Left lung (tissue), 10 donors: ENCODE measurements around the gene PBX1. TPM values are rescaled to one million over a fixed set of nuclear protein-coding genes. Genes with fewer than 3 reads are reported as not detected.

ENCODE experiments used
- ATAC-seq: fragments of 200-7000 bp; cut with Tn5 transposase; one replicate; pipeline ENCODE4 v1.9.1; 2020; ENCODE audit warnings: moderate library complexity
- DNase-seq, 4 donors: peaks; one replicate each; pipeline ENCODE4 v3.0.0-alpha.2; 2013 to 2020
- H3K27ac ChIP-seq, 2 donors: fragments of 200-600 bp; sonication (generic) in 1 of 2; one replicate each; pipeline versions ENCODE4 v1.5.0 to v1.8.0; 2020 to 2021
- H3K27me3 ChIP-seq, 2 donors: fragments of 200-600 bp; sonication (generic) in 1 of 2; one replicate each; pipeline versions ENCODE4 v1.5.0 to v1.8.0; 2020 to 2021
- H3K36me3 ChIP-seq, 2 donors: fragments of 200-600 bp; sonication (generic) in 1 of 2; one replicate each; pipeline versions ENCODE4 v1.5.0 to v1.8.0; 2020 to 2021
- H3K4me1 ChIP-seq, 2 donors: fragments of 200-600 bp; one replicate each; pipeline ENCODE4 v1.8.0; 2021
- H3K4me3 ChIP-seq, 2 donors: fragments of 200-600 bp; sonication (generic) in 1 of 2; one replicate each; pipeline versions ENCODE4 v1.5.0 to v1.8.0; 2020 to 2021; ENCODE audit warnings: mild to moderate bottlenecking in 1 of 2
- H3K9me3 ChIP-seq, 2 donors: fragments of 200-600 bp; sonication (generic) in 1 of 2; one replicate each; pipeline versions ENCODE4 v1.5.0 to v1.8.0; 2020 to 2021
- CTCF ChIP-seq, 2 donors: fragments of 200-600 bp; sonication (generic) in 1 of 2; IDR thresholded peaks; one replicate each; pipeline versions ENCODE4 v1.5.0 to v1.8.0; 2021; ENCODE audit warnings: antibody characterized with exemption in 2 of 2
- intact Hi-C, 2 donors: fragments of 100-400 bp; cut with DNase I; formaldehyde crosslinking; loops; one replicate each; pipeline versions ENCODE4 v1.11.2 to v1.14.2; 2022
- polyA plus RNA-seq, 6 donors: library from polyadenylated mRNA; unstranded; fragments of 120-200 nt; gene quantifications; one replicate each; pipeline ENCODE4 v1.2.1, GENCODE V29; 2013; ENCODE audit not compliant: insufficient read length in 6 of 6
- total RNA-seq, 2 donors: library from RNA; stranded (reverse); fragmentation: NEBNext Ultra II Directional; extraction: Animal tissue kit (Norgen Biotek cat#: 25700); gene quantifications; one replicate each; pipeline ENCODE4 v1.2.1, GENCODE V29; 2021
- donor health status: DM: no; HTN: yes; CAD: no.
- donor health status: DM: no; HTN: no; CAD: no.

PBX1 gene
- total and polyA plus RNA-seq, 8 donors: 44.5 to 133 (median 127) TPM

DNA sequence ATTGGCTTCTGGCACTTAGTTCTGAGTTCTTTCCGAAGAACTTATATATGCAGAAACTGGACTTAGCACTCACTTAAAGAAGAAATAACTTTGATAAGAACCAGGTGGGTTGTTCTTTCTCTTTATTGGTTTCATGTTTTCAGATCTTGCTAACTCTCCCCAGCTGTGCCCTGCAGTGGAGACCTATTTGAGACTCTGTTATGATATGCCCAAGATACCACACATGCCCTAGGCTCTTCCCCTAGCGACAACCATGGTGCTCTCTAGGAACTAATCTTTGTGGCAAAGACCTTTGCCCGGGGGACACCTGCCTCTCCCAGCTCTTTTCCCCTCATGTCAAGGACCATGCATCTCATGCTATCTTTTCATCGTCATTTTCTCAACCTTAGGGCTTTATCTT, 128.8 kb downstream of the PBX1 start:
- Histone ChIP-seq H3K27me3 (no peaks in the 10 kb centered on the region), H3K9me3 (no peaks in the 10 kb centered on the region), H3K27ac (no peak overlapping the region), H3K36me3 (no peaks in the 10 kb centered on the region), H3K4me1 (peaks cover 0 to 5% of the 10 kb centered on the region in 2 donors), H3K4me3 (no peak overlapping the region)
- intact Hi-C loops: no loop called here
- ATAC-seq (no peak), DNase-seq (no peak)
- no peak for TF ChIP-seq CTCF (IDR thresholded peaks at IDR 0.05)

DNA sequence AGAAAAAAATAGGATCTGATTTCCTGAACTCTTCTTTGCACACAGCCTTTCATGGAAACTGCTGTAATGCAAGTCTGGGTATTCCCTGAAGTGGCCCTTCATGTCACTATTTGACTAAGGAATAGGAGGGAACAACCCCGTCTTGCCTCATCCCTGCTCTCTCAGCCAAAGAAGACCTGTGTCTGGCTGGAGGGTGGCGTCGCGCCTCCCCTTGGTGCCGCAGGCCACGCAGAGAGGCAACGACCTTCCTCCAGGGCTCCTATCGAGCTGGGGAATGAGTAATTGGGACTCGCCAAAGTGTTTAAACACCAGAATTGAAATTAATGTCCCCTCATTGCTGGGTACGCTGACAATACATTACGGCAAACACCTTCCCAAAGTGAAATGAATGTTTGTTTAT, 129.8 kb downstream of the PBX1 start:
- DNase-seq (no peak), ATAC-seq (no peak)

DNA sequence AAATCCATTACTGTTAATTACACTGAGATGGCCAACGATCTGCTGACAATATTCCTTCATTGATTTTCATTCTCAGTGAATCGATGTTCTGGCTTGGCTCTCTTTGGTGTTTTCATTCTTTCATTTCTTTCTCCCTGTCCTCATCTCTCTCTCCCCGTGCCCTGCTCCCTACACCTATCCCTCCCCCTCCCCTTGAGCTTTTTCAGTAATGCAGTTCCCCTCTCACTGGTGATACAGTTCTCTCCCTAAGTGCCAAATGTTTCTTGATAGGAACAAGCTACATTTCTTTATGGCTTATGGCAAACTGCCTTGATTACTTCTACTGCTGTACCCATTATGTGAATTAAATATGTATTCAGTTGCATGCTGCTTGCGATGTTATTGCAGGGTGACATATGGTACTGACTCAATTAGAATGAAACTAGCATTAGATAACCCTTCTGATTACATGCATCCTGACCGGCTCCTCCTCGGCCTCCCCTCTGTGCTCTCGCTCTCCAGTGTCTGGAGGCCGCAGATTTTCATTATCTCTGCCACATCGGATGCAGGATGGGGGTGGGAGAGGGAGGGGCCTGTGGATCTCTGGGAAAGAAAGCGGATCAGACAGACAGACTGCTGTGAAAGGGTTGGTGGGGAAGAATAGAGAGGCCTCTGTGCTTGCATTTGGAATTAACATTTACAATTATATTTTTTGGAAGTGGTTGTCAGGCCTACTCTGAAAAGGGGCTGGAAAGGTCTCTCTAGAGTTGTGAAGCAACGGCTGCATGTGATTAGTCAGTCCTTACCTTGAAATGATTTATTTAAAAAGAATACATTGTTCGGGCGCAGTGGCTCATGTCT, 130.9 kb downstream of the PBX1 start:
- no peaks in the 10 kb centered on the region for H3K27me3 ChIP-seq
- H3K4me1 ChIP-seq: peaks cover 0 to 5% of the 10 kb centered on the region in 2 donors
- H3K36me3 ChIP-seq: no peaks in the 10 kb centered on the region
- intact Hi-C loops: no loop called here
- no peak overlapping the region for H3K4me3 ChIP-seq
- TF ChIP-seq CTCF (IDR thresholded peaks at IDR 0.05): no peak
- H3K27ac ChIP-seq: no peak overlapping the region
- DNase-seq (no peak), ATAC-seq (no peak)
- H3K9me3 ChIP-seq: no peaks in the 10 kb centered on the region

More for the DNA sequence above, 129.8 kb downstream of the PBX1 start:
- Histone ChIP-seq H3K4me1 (peaks cover 0 to 5% of the 10 kb centered on the region in 2 donors), H3K4me3 (no peak overlapping the region), H3K36me3 (no peaks in the 10 kb centered on the region), H3K9me3 (no peaks in the 10 kb centered on the region), H3K27me3 (no peaks in the 10 kb centered on the region), H3K27ac (no peak overlapping the region)
- no peak for TF ChIP-seq CTCF (IDR thresholded peaks at IDR 0.05)
- intact Hi-C loops: no loop called here

- no peak overlapping the region for H3K27ac ChIP-seq
- no peak for TF ChIP-seq CTCF (IDR thresholded peaks at IDR 0.05)
- no peaks in the 10 kb centered on the region for H3K4me1 ChIP-seq
- intact Hi-C loops: no loop called here
- no peak overlapping the region for H3K4me3 ChIP-seq
- DNase-seq (no peak), ATAC-seq (no peak)
- H3K27me3 ChIP-seq: no peaks in the 10 kb centered on the region
- no peaks in the 10 kb centered on the region for H3K36me3 ChIP-seq
- H3K9me3 ChIP-seq: no peaks in the 10 kb centered on the region
These were observed 133.4 kb downstream of the PBX1 start for GRCh38 chr1:164692420-164692819.

DNA sequence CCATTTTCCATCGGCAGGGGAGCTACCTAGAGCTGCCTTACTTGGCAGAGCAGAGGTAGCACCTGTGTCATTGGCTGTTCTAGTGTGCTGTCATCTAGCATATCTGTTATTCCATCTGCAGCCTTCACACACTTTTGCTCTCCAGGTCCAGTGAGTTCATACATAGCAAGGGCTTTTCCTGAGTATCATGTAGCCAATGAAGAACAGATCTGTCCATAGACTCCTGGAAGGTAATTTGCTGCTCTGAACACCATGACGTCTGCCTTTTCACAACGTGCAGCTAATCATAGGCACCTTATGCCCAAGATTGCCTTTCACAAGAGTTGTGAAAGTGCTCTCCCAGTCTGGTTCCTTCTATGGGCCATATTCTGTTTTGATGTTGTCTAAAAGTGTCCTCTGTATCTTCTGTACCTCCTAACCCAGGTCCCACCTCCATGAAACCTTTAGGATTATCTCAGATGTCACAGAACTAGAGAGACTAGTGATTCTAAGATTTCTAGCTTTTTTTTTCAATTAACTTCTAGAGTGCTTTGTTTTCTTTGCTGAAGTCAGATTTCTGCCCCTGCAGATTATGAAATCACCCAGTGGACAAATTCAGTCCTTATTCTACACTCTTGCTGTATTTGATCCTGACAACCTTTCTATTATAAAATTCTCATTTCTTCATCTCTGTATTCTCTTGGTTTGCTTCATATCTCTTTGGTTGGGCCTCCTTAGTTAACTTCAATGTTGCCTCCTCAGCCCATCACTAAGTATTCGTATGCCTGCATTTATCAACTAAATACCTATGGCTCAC, 134.8 kb downstream of the PBX1 start:
- Histone ChIP-seq H3K9me3 (no peaks in the 10 kb centered on the region), H3K27me3 (no peaks in the 10 kb centered on the region), H3K4me1 (no peaks in the 10 kb centered on the region), H3K27ac (no peak overlapping the region), H3K4me3 (no peak overlapping the region), H3K36me3 (no peaks in the 10 kb centered on the region)
- DNase-seq (no peak), ATAC-seq (no peak)
- no peak for TF ChIP-seq CTCF (IDR thresholded peaks at IDR 0.05)
- intact Hi-C loops: no loop called here
